ENCODE results near the gene AKAP5. TPM values are rescaled to one million over a fixed set of nuclear protein-coding genes. Genes with fewer than 3 reads are reported as not detected.
"Not testable (repeated sequence)": the region's sequence is repeated elsewhere in the genome, so short reads cannot be mapped to it uniquely, and the experiment has no call there.

AKAP5 gene
- polyA plus RNA-seq, 1 donor, result 9.3 TPM

- peak; percentile 55 for DNase-seq
These were observed 36.3 kb downstream of the AKAP5 start for GRCh38 chr14:64501411-64502171.

- DNase-seq, result no peak
These were observed 37.2 kb downstream of the AKAP5 start for GRCh38 chr14:64502456-64502855.

DNA sequence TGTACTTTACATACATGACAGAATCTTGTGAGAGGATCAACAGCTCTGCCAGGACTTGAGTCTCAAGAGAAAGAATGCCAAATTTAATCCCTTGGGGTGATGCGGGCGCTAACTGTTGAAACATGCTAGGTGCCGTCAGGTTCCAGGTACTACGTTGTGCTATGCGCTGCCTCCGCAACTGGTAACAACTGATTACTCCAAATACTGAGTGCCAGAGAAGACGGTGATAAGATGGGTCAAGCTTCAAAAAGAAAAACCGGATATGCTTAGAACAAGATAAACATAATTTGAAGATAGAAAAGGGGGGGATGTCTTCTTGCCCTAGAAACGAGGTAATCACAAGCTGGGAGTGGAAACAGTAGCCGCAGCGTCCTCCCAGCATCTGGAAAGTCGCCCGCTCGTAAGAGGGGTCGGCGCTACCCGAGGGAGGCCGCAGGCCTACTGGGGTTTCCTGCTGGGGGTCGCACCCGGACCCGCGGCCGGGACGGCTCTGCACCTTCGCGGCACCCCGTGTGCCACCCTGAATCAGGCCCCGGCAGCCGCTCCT lies 37.7 kb downstream of the AKAP5 start:
- DNase-seq, result no peak

DNA sequence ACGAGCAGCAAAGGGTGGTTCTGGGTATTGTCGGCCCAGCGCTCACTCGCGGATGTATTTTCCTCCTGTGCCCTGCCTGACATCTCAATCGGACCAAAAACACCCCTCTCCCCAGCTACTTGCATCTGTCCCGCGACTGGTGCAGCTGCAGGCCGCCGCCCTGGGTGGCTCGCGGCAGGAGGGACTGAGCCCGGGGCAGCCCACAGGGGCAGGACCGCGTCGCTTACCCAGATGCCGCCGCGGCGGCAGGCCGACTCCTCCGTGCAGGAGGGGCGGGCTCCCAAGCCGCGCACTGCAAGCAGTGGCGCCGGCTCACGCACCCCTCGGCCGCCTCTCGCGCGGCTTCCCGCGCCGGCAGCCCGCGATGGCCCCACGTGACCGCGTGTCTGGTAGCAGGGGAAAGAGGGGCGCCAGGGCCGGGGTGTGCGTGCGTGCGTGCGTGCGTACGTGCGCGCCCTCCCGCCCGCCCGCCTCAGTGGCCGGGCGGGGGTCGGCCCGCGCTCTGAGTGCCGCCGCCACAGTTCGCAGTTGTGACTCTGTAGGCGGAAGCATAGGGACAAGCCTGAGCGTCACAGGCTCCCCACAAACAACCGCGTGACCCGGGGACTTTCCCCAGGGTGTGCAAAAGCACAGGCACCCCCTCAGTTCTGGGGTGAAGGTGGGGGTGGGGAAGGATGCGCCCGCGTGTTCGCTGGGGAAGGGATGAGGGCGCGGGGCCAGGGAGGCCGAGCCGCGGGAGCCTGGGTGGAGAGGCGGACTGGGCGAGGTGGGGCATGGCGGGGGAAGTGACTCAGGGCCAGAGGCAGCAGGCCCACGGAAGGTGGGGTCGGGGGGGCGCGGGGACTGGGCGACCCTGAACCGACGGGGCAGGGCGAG lies 38.4 kb downstream of the AKAP5 start, which contains the start of gene ZBTB25:
Gene ZBTB25 (minus strand): TSS at position 405 of the 876 bp plus-strand sequence. CDS start 13,305 bp downstream, outside the sequence.
- peak; percentile 86 for DNase-seq

- DNase-seq, result peak; percentile 74
These were observed 39.1 kb downstream of the AKAP5 start, which contains the start of gene ZBTB1 for GRCh38 chr14:64504310-64504896. Gene ZBTB1, plus strand, starts transcription at chr14:64504770. Its CDS starts 16,735 bp downstream, at chr14:64521505.

GRCh38 chr14:64504897-64505794 lies 39.8 kb downstream of the AKAP5 start:
- peak; percentile 93 for DNase-seq

GRCh38 chr14:64506721-64507120 lies 41.4 kb downstream of the AKAP5 start:
- no peak for DNase-seq

- no peak for DNase-seq
These were observed 42.3 kb downstream of the AKAP5 start for GRCh38 chr14:64507376-64508156.

GRCh38 chr14:64508215-64508776 lies 43.0 kb downstream of the AKAP5 start:
- DNase-seq, result no peak

- DNase-seq, result no peak
These were observed 43.7 kb downstream of the AKAP5 start for GRCh38 chr14:64509036-64509435.

DNA sequence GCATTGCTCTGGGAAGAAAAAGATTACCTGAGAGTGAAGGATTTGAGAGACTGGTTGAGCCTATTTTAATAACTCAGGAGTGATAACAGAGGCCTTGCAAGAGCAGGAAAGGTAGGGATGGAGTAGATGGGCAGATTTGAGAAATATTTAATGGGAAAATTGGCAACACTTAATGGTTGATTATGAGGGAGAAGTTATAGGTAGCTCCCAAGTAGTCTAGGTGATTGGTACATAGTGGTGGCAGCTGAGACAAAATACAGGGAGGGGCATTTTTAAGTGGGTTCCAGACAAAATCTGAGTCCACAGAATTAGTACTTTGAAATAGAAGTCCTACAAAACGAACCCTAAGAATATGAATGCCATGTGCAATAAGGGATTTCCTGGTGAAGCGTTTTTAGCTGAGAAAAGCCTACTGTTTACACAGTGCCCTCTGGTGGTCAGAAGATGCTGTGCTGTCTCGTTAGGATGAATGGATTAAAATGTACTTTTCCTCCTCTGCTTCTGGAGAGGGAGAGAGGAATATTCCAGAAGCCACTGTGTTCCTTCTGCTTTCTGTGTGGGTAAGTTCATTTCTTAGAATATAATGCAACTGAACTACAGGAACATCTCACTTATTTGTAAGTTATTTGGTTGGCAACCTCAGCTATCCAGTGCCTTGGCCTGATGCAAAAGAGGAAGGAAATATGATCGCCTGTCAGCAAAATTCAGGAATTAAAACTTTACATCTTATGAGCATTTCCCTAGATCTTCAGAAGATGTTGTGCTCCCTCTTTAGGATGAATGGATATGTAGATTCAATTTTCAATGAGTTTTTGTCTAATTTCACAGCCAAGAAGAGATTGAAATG lies 45.7 kb downstream of the AKAP5 start:
- peak; percentile 74 for DNase-seq

GRCh38 chr14:64513271-64513670 lies 48.0 kb downstream of the AKAP5 start:
- DNase-seq, result no peak

- DNase-seq, result no peak
These were observed 49.8 kb downstream of the AKAP5 start for GRCh38 chr14:64515053-64515452.

DNA sequence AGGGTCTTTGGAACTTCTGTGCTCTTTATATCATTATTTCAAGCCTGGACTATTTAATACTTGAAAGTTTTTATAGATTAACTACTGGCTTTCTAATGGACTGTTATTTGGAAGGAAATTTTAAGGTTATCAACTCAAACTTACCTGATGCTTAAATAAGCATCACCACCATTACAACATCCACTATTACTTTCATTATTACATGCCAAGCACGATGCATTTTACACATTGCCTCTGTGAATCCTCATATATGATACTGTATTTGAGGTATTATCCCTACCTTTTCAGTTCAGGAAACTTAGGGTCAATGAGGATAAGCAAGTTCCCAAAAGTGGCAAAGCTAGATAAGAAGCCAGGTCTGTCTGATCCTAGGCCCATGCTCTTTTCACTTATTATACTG lies 51.7 kb downstream of the AKAP5 start:
- DNase-seq, result no peak

GRCh38 chr14:64517667-64518066 lies 52.4 kb downstream of the AKAP5 start:
- not testable (repeated sequence) for DNase-seq

DNA sequence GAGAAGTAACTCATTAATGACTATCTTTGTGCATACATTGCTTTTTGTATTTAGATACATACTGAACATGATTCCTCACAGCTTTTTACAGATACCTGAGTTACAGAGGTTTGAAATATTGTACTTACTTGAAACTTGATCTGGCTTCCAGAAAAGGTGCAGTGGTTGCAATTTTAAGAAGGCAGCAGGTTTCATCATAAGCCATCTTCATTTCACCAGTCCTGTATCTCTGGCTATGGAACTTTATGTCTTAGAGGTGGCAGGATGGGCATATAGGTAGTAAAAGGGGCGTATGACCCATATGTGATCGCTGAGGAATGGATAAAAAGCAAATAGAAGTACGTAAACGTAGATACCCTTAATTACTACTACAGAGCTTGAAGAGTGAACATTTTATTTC lies 52.9 kb downstream of the AKAP5 start:
- DNase-seq, result no peak

GRCh38 chr14:64520699-64521098 lies 55.4 kb downstream of the AKAP5 start:
- DNase-seq, result no peak

DNA sequence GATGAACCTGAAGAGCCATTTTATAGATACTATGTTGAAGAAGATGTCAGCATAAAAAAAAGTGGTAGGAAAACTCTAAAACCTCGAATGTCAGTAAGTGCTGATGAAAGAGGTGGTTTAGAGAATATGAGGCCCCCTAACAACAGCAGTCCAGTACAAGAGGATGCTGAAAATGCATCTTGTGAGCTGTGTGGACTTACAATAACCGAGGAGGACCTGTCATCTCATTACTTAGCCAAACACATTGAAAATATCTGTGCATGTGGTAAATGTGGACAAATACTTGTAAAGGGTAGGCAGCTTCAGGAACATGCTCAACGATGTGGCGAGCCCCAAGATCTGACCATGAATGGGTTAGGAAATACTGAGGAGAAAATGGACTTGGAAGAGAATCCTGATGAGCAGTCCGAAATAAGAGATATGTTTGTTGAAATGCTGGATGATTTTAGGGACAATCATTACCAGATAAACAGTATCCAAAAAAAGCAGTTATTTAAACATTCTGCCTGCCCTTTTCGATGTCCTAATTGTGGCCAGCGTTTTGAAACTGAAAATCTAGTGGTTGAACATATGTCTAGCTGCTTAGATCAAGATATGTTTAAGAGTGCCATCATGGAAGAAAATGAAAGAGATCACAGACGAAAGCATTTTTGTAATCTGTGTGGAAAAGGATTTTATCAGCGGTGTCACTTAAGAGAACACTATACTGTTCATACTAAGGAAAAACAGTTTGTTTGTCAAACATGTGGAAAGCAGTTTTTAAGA lies 57.5 kb downstream of the AKAP5 start:
- DNase-seq, result no peak

Measured in left kidney (tissue), 2 donors.